NCI-H82 treated with DMSO at 0.1 percent for 48 hours (cell line): ENCODE data around the gene PCARE.

Experiments
- DNase-seq: peaks from one replicate; lab custom pipeline; 2025; ENCODE audit not compliant: unreplicated experiment; lab: John Stamatoyannopoulos, UW

Gene PCARE

DNA sequence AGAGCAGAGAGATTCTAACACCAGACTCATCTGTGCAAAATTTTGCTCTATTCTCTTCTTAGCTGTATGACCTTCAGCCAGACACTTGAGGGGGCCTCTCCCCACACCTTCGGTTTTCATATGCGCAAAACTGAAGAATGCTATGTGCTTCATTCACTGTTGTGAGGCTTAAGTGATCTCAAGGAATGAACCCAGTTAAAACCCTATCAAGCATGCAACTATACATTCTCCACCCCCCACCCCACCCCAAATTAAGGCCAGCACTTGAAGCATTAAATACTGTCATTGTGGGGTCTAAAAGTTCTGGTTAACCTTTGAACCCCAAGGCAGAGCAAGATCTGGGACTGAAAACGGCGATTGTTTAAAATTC, 10.0 kb downstream of the PCARE start:
- DNase-seq = no peak

DNA sequence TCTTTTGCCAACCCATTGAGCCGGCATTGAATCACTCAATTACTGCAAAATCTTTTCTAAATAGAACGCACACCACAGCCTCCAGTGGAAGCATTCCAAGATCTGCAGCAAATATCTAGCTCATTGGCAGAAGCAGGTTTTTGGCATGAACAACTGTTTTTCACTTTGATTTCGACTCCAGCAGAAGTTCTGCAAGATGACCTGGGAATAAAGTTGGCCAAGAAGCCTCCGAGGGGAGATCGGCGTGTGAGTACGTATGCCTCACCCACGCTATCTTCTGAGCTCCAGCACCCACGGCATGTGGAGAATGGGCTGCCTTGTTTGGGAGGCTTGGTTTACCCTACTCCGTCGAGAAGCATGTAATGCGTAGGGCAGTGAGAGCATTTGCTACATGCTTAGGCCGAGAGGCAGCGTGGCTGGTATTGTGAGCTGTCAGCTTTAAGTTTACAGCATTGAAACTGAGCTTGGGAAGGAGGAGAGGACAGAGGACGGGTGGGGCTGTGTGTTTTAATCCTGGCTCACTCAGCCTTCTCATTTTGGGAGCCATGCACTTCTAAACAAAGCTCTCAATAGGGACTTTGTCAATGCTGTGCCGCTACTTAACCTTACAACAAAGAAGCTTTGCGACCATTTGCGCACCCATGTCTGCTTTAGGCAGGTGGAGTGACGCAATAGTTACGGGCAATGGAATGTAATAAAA, 10.5 kb downstream of the PCARE start:
- no peak for DNase-seq

DNA sequence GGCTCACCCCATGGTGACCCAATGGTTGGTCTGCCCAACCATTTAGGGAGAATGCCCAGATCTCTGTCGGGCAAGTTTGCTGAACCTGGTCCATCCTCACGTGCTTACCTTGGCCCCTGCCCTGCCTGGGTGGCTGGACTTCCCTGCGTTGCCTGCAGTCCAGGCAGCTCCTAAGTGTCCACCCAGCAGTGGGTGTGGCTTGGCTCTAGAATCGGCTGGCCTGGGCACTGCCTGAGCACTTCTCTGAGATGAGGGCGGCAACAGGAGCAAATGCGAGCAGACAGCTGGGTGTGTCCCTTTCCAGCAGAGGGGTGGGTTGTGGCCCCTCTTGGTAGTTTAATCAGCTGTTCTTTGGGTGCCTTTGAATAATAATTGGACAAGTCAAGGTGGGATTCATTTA, 11.3 kb downstream of the PCARE start:
- no peak for DNase-seq

DNA sequence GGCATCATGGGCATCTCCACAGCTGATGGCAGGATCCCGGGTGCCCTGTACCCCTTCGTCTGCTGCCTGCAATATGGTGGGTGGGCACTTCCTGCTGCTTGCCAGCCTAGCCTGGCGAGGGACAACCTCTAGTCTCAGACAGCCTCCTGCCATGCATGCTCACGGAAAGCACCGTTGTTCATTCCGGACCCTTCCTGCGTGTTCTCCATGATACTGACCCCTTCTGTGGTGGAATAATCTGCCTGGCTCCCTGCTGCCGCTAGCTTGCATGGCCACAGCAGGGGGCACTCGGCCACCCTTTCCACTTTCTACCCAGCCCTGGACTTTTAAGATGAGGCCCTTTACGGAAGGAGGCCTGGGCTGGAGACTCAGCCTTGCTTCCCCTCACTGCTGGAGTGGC, 12.0 kb downstream of the PCARE start:
- no peak for DNase-seq

DNA sequence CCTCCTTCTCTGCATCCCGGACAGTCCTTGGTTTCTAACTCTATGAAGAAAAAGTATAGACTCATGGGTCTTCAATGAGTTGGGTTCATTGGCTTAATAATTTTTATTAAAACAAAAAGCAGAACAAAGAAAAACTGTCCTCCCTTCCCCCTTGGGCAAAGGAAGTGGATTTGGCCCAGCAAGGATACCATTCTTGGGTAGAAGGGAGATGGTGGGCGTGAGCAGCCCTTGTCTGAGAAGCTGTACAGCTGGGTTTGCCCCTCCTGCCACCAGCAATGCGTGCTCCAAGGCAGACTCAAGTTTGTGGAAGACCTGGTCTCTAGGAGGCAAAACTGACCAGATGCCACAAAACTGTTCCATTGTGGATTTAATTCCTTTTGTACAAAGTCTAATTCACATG, 12.7 kb downstream of the PCARE start:
- DNase-seq = no peak

DNA sequence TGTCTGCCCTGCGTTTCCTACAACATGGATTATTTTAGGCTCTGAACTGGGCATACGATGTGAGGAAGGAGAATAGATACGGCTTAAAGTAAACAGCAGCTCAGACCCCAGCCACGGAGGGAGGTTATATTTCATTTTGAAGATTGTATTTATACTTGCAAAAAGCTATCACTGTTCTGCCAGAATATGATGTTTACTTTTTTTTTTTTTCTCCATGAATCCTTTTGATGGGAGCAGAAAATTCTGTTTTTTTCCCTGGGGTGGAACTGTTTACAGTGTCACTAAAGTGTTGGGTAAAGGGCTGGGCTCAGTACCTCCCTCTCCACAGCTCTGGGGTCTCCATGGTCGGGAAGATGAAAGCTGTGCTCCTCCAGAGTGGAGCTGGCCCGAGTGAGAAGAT, 13.1 kb downstream of the PCARE start:
- no peak for DNase-seq

DNA sequence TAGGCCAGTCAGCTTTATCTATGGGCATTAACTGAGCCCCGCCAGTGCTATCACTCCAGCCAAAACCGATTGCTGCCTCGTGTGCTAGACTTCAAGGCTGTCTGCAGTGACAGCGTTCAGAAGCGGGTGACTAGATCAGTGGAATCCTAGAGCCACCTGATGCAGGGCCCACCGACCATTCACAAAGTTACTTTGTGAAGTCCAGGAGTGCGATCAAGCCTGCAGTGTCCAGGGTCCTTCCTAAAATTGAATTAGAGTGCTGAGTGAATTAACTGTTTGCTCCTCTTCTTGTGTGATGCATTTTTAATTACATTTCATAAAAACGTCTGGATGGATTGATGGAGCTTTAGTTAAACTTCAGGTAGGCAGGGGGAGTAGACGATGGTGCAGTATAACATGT, 13.9 kb downstream of the PCARE start:
- no peak for DNase-seq

DNA sequence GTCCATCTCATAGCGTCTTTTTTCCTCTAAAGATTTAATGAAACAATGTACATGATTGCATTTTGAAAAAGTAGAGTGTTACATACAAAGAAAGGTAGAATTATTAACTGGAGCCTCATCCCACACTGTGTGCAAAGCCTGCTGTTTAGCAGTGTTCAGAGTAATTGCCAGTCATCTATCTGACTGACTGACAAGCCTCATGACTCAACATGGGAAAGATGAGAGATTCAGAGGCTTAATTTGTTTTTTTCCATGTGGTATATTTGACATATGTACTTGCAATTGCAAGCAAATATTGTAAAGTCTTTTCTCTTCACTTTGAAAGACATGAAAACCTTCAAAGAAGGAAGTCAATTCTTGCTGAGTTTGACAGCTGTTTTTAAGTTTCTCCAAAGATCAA, 14.7 kb downstream of the PCARE start:
- no peak for DNase-seq

DNA sequence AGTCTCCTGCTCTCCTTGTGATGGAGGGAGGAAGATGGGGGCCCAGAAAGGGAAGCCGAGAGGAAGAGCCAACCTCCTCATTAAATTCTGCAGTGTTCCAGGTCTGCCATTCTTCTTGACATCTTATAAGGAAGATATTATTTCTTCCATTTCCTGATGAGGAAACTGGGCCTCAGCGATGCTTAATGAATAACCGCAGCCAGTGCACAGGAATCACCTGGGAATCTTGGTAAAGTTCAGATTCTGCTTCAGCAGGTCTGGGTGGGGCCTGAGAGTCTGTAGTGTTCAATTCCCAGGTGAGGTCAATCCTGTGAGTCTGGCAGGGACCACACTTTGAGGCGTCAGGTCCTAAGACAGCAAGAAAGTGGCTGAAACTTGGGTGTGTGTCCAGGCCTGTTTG, 17.3 kb downstream of the PCARE start:
- DNase-seq = no peak

DNA sequence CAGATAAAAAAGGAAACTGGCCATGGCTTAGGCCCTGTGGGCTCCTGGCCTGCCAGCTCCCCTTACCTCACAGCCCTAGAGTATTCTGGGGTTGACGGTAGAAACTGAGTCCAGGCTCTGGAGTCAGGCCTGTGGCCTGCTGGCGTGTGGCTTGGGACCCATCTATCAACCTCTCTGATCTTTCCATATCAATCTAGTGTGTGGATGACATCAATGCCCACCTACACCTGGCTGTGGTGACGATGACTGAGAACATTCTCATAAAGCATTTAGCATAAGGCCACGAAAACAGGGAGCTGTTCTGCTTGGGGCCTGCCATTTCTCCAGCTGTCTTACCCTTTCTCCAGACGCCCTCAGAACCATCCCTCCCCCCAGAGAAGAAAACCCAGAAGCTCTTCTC, 17.9 kb downstream of the PCARE start:
- DNase-seq = no peak

DNA sequence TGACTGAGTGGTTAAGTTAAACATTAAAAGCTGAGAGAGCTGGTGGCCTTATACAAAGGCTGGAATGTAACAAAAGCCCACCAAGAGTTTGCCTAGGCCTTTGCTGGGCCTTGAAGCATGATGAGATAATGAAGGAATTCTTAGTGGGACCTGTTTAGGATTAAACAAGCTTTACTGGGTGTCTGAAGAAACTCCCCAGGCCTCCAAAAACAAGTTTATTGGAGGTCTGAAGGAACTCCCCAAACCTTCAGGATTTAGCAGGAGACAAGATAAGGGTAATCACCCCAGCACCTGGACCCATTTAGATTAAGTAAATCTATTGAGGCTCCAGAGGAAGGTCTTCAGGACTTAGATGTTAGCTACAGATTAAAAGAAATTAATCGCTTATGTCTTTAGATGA, 18.7 kb downstream of the PCARE start:
- peak; percentile 51 for DNase-seq

DNA sequence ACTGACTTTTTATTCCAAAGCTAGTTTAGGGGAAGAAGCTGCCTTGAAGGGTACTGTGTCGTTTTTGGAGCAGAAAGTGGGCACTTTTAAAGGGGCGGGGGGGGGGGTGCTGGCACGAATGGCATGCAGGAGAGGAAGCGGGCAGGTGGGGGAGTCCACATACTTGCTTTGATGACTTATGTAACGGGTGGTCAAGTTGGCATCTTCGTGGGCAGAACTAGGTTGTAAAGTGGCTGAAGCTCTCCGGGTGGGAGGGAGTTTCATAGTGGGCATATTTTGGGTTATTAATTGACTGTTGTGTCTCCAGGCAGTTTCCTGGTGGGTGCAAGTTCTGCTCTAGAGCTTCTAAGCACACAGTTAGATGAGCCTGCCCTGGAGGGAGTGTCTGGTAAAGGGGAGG, 19.9 kb downstream of the PCARE start:
- no peak for DNase-seq

DNA sequence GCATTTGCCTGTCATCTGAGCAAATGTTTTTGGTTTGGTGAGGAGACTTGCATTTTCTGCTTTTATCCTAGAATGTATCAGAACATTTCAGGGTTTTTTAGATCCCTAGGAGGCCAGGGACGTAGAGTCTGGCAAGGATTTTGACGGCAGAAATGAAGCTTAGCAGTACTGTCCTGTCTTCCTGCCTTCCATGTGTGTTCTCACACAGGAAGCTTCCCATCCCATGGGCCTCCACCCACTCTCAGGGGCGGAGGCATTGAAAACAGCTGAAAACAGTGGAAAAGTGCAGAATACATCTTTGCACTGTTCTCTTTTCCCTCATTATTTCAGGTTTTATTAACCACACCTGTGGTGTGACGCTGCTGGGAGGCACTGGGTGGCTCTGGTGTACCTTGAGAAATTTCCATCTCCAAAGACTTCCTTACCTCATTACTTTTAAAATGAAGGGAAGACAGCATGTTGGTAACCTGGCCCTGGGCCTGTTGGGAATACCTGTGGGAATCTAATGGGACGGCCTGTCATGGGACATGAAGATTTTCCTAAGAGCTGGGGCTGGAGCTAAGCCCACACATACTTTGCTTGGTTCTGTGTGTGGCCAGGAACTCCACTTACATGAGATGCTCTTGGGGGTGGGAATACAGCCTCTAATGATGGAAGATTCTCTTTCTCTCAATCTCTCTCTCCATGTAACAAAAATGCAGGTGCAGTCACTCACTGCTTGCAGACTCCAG, 20.5 kb downstream of the PCARE start:
- DNase-seq = no peak

DNA sequence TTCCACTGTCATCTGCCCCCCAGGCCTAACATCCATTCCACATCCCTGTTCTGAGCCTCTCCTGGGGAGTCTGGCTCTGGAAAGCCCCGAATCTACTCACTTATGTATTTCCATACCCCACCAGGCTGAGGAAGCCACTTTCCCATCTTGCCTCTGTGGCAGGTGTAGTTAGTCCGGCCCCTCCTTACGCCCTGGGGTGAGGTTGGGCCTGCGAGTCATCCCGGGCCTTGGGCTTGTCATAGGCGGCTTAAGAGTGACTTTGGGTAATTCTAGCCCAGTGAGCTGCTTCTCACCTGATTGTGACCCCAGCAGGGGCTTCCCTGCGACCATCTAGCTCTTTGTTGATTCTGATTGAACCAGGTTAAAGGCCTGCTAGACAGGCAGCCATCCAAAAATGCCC, 21.1 kb downstream of the PCARE start:
- DNase-seq = peak; percentile 32

DNA sequence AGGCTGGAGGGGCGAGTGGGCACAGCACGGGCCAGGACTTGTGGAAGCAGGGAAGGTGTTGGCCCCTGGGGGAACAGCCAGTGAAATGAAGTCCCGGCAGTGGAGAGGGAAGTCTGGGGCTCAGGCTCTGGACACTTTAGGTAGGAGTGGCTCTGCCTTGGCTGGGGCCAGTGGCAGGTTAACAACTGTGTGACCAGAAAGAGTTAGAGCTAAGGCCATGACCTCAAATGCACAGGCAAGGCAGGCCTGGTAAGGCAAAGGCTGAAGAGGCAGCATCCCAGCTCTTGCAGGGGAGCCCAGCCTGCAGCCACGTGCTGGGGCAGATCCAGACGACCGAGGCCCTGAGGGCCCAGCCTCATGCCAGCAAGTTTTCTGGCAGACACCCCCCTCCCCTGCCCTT, 21.5 kb downstream of the PCARE start:
- DNase-seq = no peak

DNA sequence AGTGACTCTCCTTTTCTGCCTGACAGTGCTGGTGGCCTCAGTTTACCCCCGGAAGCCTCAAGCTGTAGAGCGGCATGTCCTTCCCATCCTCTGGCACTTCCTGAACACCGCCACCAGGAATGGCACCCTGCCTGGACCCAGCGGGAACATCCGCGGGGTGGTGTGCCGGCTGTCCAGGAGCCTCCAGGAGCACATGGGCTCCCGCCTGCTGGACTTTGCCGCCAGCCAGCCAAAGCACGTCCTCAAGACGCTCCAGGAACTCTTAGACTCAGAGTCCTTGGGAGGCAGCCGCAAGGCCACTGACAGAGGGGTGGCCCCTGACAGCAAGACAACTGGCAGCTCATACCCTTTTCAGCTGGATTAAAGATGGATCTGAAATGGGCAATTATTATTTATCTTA, 22.6 kb downstream of the PCARE start:
- DNase-seq = no peak

DNA sequence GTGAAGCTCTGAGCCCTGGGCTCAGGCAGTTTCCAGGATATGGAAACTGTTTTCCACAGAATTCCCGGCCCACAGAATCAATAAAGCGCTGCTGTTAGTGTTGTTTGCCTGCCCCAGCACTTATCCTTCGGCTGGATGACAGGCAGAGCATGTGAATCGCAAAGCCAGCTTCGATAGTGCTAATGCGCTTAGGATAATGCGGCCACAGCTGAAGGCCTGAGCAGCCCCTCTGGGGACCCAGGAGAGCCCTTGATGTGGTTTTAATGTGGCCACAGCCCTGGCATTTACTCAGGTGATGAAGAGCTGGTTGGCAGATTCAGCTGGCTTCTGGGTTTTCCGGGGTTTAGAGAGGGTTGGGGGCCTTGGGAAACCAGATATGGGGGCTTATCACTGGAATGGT, 23.7 kb downstream of the PCARE start:
- DNase-seq = peak; percentile 76

DNA sequence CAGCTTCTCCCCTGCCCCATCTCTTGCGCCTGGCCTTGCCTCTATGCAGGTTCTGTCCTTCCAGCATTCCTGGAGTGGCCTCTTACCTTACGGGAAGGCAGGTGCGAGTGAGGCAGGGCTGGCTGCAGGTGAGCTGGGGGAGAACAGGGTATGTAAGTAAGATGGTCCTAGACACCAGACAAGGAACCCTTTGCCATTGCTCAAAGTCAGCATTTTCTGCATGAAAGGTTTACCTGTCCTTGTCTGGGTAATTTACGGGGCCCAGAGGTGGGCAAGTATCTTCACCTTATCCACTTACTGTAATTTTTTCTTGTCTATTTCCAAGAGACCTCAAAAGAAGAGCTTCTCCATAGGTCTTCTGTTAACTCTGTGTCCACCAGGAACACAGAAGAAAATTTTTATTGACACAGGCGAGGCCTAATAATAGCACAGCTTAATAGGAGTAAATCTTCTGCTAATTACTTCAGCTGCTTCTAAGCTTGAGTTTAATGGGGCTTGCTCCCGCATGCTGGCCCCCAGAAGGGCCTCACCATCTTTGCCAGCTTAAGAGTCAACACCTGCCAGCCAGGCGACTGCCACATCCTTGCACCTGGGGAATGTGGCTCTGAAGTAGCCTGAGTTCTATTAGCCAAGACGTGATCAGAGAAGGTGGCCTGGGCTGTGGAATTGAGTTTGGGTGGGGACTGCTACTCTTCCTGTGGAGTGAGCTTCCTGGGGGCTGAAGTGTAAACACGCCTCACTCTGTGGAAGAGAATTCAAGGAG, 27.1 kb downstream of the PCARE start:
- DNase-seq = peak; percentile 93

DNA sequence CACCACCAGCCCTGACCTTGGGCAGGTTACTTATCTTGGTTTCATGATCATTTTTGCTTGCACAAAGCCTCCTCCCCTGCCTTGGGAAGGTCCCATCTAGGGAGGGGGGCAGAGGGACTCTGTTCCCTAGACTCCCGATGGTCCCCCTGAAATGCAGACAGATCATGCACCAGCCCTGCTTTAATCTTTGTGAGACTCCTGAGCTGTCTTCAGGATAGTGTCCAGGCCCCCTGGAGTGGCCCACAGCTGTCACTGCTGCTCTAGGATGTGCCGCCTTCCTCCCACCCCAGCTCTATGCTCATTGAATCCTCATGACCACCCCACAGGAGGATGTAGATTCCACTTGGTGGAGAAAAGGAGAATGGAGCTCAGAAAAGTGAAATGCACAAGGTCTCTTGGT, 28.0 kb downstream of the PCARE start:
- DNase-seq = no peak

DNA sequence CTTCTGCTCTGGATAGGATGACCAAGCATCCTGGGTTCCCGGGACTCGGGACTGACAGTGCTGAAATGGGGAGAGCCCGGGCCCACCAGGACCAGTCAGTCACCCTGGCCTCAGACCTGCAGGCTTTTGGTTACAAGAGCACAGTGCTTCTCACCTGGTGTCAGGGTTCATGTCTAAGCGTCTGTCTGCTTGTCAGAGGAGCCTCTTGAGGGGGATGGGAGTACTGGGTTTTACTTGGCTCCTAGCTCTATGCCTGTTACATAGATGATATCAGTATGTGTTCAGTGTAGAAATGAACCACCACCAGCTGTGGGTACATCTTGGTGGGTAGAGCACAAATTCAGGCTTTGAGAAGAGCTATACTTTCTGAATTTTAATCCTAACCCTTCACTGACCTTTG, 29.9 kb downstream of the PCARE start:
- DNase-seq = no peak

DNA sequence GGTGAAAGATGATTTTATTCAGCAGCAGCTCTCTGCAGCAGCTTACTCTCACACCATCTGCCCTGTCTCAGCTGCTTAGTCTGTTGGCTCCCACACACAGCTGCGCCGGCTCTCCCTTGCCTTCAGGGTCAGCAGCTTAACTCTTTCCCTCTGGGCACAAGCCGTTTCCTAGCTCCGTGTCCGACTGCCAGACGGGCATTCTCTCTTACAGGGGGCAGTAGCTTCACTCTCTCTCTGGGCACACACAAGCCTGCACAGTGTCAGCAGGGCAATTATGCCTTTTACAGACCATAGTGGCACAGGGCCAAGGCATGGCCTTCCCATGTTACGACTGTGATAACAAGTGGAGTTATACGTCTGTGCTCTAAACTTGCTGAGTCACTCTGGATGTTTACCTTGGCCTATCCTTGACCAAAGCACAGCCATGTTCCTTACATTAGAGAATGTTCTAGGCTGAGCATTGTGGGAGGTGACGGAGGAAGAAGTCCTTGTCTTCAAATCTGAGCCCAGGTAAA, 31.7 kb downstream of the PCARE start:
- DNase-seq = peak; percentile 96

DNA sequence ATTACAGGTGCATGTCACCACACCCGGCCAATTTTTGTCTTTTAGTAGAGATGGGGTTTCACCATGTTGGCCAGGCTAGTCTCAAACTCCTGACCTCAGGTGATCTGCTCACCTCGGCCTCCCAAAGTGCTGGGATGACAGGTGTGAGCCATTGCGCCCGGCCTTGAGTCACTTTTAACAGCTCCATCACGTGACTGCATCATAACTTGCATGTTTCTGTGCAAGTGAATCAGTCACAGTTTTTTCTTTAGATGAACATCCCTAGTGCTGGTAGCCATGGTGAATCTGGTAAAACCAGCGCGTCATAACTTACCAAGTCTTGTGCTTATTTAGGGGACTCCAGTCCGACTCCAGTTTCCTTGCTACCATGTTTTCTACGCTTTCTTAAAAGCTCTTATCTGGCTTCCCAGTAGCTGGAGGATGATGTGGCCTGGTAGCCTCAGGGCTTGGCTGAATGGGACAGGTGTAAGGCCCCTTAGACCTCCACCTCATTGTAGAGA, 33.1 kb downstream of the PCARE start:
- DNase-seq = no peak
